ENCODE results near the gene ADARB2.

GRCh38 chr10:1230592-1231275 is 506.6 kb downstream of the ADARB2 start:
- no peak for TF ChIP-seq CTCF (IDR thresholded peaks at IDR 0.05)
- TF ChIP-seq EP300 (IDR thresholded peaks at IDR 0.05; ENCODE audit: low read depth): no peak
- no peak for TF ChIP-seq POLR2A (IDR thresholded peaks at IDR 0.05)
- no peak for TF ChIP-seq POLR2AphosphoS5 (IDR thresholded peaks at IDR 0.05)
